Epithelial cell of proximal tubule (primary cell): Measurements from ENCODE around the gene BICDL2. TPM values are rescaled to one million over a fixed set of nuclear protein-coding genes. Genes with fewer than 3 reads are reported as not detected.
"Not testable (repeated sequence)": the region's sequence is repeated elsewhere in the genome, so short reads cannot be mapped to it uniquely, and the experiment has no call there.

Experiments used
- DNase-seq: peaks from one replicate; pipeline ENCODE4 v3.0.0-alpha.2; 2011; ENCODE audit warnings: low read depth
- H3K4me3 ChIP-seq: 2 replicates; pipeline ENCODE4 v1.5.1; 2011; ENCODE audit warnings: low read depth, mild to moderate bottlenecking, low read length
- total RNA-seq: library from RNA; depleted of rRNA; stranded (reverse); fragments of >200 nt; gene quantifications from 2 replicates; pipeline ENCODE4 v1.2.3, GENCODE V29; 2015
- TF ChIP-seq, protein P1 (sequence below): conservative IDR thresholded peaks from 2 replicates; pipeline ENCODE4 v1.5.1; 2012; ENCODE audit warnings: low read depth, mild to moderate bottlenecking, low read length

The BICDL2 gene
- total RNA-seq, 1 donor from 2014 or later, result 4.6 TPM

DNA sequence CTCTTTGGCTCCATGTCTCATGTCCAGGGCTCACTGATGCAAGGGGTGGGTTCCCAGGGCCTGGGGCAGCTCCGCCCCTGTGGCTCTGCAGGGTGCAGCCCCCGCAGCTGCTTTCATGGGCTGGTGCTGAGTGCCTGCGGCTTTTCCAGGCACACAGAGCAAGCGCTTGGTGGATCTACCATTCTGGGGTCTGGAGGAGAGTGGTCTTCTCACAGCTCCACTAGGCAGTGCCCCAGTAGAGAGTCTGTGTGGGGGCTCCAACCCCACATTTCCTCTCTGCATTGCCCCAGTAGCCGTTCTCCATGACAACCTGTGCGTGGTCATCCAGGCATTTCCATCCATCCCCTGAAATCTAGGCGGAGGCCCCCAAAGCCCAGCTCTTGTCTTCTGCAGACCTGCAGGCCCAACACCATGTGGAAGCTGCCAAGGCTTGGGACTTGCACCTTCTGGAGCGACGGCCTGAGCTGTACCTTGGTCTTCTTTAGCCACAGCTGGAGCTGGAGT is 33.9 kb upstream of the BICDL2 start:
- H3K4me3 ChIP-seq, result no peak overlapping the region
- no peak for DNase-seq
- TF ChIP-seq, protein P1, sequence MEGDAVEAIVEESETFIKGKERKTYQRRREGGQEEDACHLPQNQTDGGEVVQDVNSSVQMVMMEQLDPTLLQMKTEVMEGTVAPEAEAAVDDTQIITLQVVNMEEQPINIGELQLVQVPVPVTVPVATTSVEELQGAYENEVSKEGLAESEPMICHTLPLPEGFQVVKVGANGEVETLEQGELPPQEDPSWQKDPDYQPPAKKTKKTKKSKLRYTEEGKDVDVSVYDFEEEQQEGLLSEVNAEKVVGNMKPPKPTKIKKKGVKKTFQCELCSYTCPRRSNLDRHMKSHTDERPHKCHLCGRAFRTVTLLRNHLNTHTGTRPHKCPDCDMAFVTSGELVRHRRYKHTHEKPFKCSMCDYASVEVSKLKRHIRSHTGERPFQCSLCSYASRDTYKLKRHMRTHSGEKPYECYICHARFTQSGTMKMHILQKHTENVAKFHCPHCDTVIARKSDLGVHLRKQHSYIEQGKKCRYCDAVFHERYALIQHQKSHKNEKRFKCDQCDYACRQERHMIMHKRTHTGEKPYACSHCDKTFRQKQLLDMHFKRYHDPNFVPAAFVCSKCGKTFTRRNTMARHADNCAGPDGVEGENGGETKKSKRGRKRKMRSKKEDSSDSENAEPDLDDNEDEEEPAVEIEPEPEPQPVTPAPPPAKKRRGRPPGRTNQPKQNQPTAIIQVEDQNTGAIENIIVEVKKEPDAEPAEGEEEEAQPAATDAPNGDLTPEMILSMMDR, result no peak

DNA sequence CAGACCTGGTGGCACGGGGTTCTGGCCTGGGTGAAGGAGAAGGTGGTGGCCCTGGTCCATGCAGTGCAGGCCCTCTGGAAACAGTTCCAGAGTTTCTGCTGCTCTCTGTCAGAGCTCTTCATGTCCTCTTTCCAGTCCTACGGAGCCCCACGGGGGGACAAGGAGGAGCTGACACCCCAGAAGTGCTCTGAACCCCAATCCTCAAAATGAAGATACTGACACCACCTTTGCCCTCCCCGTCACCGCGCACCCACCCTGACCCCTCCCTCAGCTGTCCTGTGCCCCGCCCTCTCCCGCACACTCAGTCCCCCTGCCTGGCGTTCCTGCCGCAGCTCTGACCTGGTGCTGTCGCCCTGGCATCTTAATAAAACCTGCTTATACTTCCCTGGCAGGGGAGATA is 32.4 kb upstream of the BICDL2 start:
- DNase-seq, result not testable (repeated sequence)

DNA sequence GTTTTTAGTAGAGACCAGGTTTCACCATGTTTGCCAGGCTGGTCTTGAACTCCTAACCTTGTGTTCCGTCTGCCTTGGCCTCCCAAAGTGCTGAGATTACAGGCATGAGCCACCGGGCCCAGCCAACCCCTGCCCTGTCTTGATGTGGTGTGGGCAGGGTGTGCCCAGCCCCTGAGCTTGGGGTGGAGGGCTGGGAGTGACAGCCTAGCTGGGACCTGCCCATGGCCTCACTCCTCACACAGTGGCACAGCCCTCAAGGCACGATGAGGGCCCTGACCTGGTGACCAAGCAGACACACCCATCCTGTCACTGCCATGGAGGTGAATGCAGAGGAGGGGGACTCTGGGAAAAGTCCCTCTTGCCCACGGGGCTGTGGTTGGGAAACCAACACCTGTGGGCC is 31.7 kb upstream of the BICDL2 start:
- TF ChIP-seq, protein P1, result no peak
- H3K4me3 ChIP-seq, result no peak overlapping the region
- DNase-seq, result no peak

More for the DNA sequence above, 32.4 kb upstream of the BICDL2 start:
- H3K4me3 ChIP-seq, result not testable (repeated sequence)

DNA sequence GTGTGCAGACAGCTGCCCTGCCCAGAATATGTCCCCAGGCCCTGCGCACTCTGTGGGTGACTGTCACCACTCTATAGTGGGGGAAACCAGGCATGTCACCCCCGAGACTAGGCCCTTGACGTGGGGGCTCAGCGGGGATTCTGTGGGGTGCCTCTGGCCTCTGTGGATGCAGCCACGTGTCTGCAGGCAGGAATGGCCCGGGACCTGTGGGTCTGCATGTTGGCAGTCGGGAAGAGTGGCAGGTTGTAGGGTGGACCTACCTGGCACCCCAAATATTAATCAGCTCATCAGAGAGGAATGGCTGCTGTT is 29.6 kb upstream of the BICDL2 start:
- DNase-seq, result no peak
- TF ChIP-seq, protein P1, result no peak
- H3K4me3 ChIP-seq, result peak overlapping the region; percentile 64

DNA sequence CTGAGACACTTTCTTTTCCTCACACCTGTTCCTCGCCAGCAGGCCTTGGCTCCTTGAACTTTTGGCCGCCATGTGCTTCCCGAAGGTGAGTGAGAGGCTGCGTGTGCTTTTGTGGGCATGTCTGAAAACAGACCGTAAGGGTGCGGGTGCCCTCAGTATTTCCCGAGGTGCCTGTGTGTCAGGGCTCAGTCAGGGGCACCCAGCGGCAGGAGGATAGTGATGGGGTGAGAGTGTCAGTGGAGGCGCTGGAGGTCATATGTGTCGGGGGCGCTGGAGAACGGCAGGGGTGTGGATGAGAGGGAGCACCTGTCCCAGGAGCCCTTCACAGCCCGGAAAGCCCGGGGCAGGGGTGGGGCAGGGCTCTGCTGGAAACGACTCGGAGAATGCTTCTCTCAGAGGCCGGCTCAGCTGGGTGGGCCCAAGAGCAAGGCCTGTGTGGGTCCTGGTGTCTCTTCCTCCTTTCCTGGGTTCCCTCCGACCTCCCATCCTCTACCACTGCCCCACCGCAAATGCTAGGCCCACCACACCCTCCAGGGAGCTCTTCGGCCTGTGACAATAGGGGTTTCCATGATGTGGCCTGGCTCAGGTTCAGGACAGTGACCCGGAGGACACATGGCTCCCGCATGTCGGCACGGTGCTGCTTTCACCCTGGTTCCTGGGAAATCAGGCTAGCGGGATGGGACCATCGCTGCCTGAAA is 29.1 kb upstream of the BICDL2 start:
- TF ChIP-seq, protein P1, result no peak
- no peak for DNase-seq
- H3K4me3 ChIP-seq, result peak overlapping the region; percentile 64

DNA sequence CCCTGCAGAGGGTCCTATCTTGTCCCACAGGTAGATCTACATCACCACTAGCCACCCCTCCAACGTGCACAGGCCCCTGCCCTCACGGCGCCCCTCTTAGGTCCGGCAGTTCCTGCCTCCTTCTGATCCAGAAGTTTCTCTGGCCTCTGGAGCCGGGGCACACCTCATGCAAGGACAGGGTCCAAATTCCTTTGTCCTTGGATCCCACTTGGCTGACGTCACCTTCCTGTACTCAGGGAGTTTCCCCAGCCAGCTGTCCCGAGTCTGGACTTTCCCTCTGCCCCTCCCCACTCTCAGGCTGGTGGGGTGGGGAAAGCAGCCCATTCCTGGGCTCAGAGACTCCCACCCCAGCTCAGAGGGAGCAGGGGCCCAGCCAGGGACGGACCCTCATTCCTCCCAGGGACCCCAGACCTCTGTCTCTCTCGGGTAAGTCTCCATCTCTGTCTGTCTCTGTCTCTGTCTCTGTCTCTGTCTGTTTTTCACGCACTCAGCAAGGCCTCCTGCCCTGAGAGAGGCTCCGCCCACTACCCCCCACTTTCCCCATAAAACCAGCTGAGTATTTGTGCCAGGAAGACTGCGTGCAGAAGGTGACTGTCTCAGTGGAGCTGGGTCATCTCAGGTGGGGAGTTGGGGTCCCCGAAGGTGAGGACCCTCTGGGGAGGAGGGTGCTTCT is 28.5 kb upstream of the BICDL2 start, which contains the start of gene IL32:
Gene IL32, plus strand, starts transcription at position 572 of the 673 bp plus-strand sequence. CDS start 172 bp downstream, outside the sequence.
- peak within 1 kb of the TSS; percentile 64 for H3K4me3 ChIP-seq
- peak; percentile 82 for DNase-seq
- TF ChIP-seq, protein P1, result no peak

DNA sequence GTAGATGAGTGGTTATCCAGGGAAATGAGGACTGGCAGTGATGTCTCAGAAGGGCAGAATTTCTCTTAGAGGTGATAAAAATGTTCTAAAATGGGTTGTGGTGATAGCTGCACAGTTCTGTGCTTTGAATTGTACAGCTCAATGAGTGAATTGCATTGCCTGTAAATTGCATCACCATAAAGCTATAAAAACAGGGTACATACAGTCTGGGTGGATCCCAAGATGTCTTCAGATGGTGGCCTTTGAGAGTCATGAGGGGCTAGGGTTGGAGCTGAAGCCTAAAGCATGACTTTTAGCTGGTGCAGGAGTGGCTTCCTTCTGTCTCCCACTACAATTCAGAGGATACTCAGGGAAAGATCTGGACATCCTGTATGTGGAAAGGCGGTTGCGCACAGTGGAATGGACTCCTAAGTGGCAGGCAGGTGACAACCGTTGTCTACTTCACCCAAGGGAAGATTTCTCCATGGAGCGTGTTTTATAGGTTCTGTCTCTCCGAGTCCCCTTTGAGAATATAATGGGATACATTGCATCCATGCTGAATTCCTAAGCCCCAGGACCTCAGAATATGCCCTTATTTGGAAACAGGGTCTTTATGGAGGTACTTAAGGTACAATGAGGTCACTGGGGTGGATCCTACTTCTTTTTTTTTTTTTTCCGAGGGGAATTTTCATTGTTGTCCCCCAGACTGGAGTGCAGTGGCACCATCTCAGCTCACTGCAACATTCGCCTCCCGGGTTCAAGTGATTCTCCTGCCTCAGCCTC is 27.1 kb upstream of the BICDL2 start:
- no peak for DNase-seq
- no peak overlapping the region for H3K4me3 ChIP-seq
- TF ChIP-seq, protein P1, result no peak
